Aorta (tissue), 5 donors: ENCODE results near the gene LILRB2. TPM values are rescaled to one million over a fixed set of nuclear protein-coding genes. Genes with fewer than 3 reads are reported as not detected.
"Not testable (repeated sequence)": the region's sequence is repeated elsewhere in the genome, so short reads cannot be mapped to it uniquely, and the experiment has no call there.

Experiments
- ATAC-seq: fragments of 200-7000 bp; cut with Tn5 transposase; one replicate; pipeline ENCODE4 v1.9.1; 2022; ENCODE audit warnings: moderate library complexity; ENCODE audit not compliant: low FRiP score
- DNase-seq, 2 donors: peaks; one replicate each; pipeline ENCODE4 v3.0.0-alpha.2; 2020
- H3K27ac ChIP-seq, 2 donors: one replicate each; pipeline ENCODE4 v1.5.1; 2013; ENCODE audit warnings: low read length in 2 of 2, mild to moderate bottlenecking in 2 of 2, moderate library complexity in 2 of 2, control low read depth in 1 of 2, inconsistent platforms in 1 of 2, low read depth in 1 of 2
- H3K27me3 ChIP-seq, 2 donors: one replicate each; pipeline ENCODE4 v1.6.1; 2013; ENCODE audit warnings: control low read depth in 1 of 2, low read length in 1 of 2, mild to moderate bottlenecking in 1 of 2, moderate library complexity in 1 of 2; ENCODE audit not compliant: insufficient read depth in 2 of 2, control insufficient read depth in 1 of 2
- H3K36me3 ChIP-seq, 2 donors: one replicate each; pipeline ENCODE4 v1.6.1; 2013; ENCODE audit warnings: control low read depth in 1 of 2, low read length in 1 of 2, mild to moderate bottlenecking in 1 of 2; ENCODE audit not compliant: insufficient read depth in 2 of 2, control insufficient read depth in 1 of 2
- H3K4me1 ChIP-seq, 2 donors: one replicate each; pipeline ENCODE4 v1.6.1; 2013; ENCODE audit warnings: low read length in 2 of 2, control low read depth in 1 of 2, mild to moderate bottlenecking in 1 of 2, moderate library complexity in 1 of 2; ENCODE audit not compliant: insufficient read depth in 2 of 2, control insufficient read depth in 1 of 2
- H3K4me3 ChIP-seq, 2 donors: one replicate each; pipeline ENCODE4 v1.5.1; 2013; ENCODE audit warnings: low read length in 2 of 2, control low read depth in 1 of 2, mild to moderate bottlenecking in 1 of 2
- H3K9me3 ChIP-seq: one replicate; pipeline ENCODE4 v1.6.1; 2013; ENCODE audit warnings: mild to moderate bottlenecking, low read length; ENCODE audit not compliant: control insufficient read depth
- WGBS, 2 donors: extraction: QIAGEN DNeasy Blood & Tissue Kit; methylation state at CpG; one replicate each; pipeline ENCODE4 v1.1.7; 2013; 5-methylcytosine and 5-hydroxymethylcytosine counted together
- intact Hi-C, 2 donors: fragments of 100-400 bp; cut with DNase I; formaldehyde crosslinking; loops; one replicate each; pipeline versions ENCODE4 v1.14.2 to v1.15.0; 2022
- microRNA-seq, 2 donors: library from miRNA; unstranded; fragments of <30 nt; microRNA quantifications; one replicate each; pipeline ENCODE4 v1.2.0, GENCODE V29; 2020
- polyA plus RNA-seq, 2 donors: library from polyadenylated mRNA; stranded (reverse); fragments of 200-250 nt; gene quantifications; one replicate each; pipeline ENCODE4 v1.2.3, GENCODE V29; 2013
- total RNA-seq, 2 donors: library from RNA; stranded (reverse); fragmentation: NEBNext Ultra II Directional; extraction: Animal tissue kit (Norgen Biotek cat#: 25700); gene quantifications; one replicate each; pipeline ENCODE4 v1.2.1, GENCODE V29; 2021
- donor health status: healthy with polysubstance abuse.
- donor health status: Bipolar disorder and iron deficiency.
- donor health status: DM: no; HTN: no; CAD: no.
- donor health status: DM: no; HTN: no; CAD: no.
- donor health status: DM: yes; HTN: yes; CAD: no.

Gene LILRB2
- total and polyA plus RNA-seq, 4 donors, result 0.38 to 22.7 (median 6.1) TPM

- ATAC-seq, result no peak
- no peak overlapping the region for H3K27ac ChIP-seq
- no peak for DNase-seq
Measured at GRCh38 chr19:54229146-54229545, 51.8 kb downstream of the LILRB2 start.

GRCh38 chr19:54224619-54225018 lies 56.3 kb downstream of the LILRB2 start:
- H3K4me1 ChIP-seq, H3K4me3 ChIP-seq, intact Hi-C loops, DNase-seq, H3K9me3 ChIP-seq, H3K27ac ChIP-seq, H3K27me3 ChIP-seq, H3K36me3 ChIP-seq, ATAC-seq: not testable (repeated sequence)
- 78 to 81% methylated on average over 10 of the region's 10 CpGs for WGBS, 2 donors

More at GRCh38 chr19:54229146-54229545, 51.8 kb downstream of the LILRB2 start:
- Histone ChIP-seq H3K36me3 (no peaks in the 10 kb centered on the region), H3K4me1 (no peaks in the 10 kb centered on the region), H3K27me3 (no peaks in the 10 kb centered on the region), H3K4me3 (no peak overlapping the region), H3K9me3 (no peaks in the 10 kb centered on the region)
- intact Hi-C loops, result no loop called here
- WGBS, 2 donors, result 89 to 90% methylated on average over 8 of the region's 8 CpGs

- not testable (repeated sequence) for H3K36me3 ChIP-seq, DNase-seq, H3K27ac ChIP-seq, H3K4me1 ChIP-seq, H3K9me3 ChIP-seq, H3K27me3 ChIP-seq, H3K4me3 ChIP-seq
- ATAC-seq, result peak; percentile 54
- intact Hi-C loops, result loop anchor here in 1 of 2 donors (2.0 kb wide), 1 partner anchor 15 kb away; no protein-coding TSS in a partner anchor
- WGBS, 2 donors, result 40 to 45% methylated on average over 5 of the region's 5 CpGs
Measured at GRCh38 chr19:54223937-54224281, 57.0 kb downstream of the LILRB2 start.

Small RNA genes lying within 50 kb of the gene (microRNA-seq; reads per million reads assigned to microRNA genes)
- 0 reads per million in 2 donors for gene MIR4752

Other genes starting within 250 kb of the LILRB2 start
- gene VSTM1, start 217.2 kb downstream of the LILRB2 start, total RNA-seq, result not detected
- not detected for gene VSTM1, start 217.2 kb downstream of the LILRB2 start, polyA plus RNA-seq
- not detected for gene TARM1, start 199.7 kb downstream of the LILRB2 start, total RNA-seq
- not detected for gene TARM1, start 199.7 kb downstream of the LILRB2 start, polyA plus RNA-seq
- 1 to 10 TPM; 4.4 to 6.0 TPM for gene OSCAR, start 180.3 kb downstream of the LILRB2 start, total RNA-seq
- 1 to 10 TPM in 1 of 2 donors, under 1 TPM in 1; 0.31 to 2.8 TPM for gene OSCAR, start 180.3 kb downstream of the LILRB2 start, polyA plus RNA-seq
- 10 to 100 TPM; 64.9 to 65.3 TPM for gene NDUFA3, start 178.3 kb downstream of the LILRB2 start, total RNA-seq
- 100 to 1,000 TPM in 1 of 2 donors, 10 to 100 TPM in 1; 76.5 to 129 TPM for gene NDUFA3, start 178.3 kb downstream of the LILRB2 start, polyA plus RNA-seq
- 10 to 100 TPM; 12.9 to 17.3 TPM for gene TFPT, start 165.5 kb downstream of the LILRB2 start, total RNA-seq
- 10 to 100 TPM in 1 of 2 donors, 1 to 10 TPM in 1; 8.3 to 29.4 TPM for gene TFPT, start 165.5 kb downstream of the LILRB2 start, polyA plus RNA-seq
- gene PRPF31, start 165.4 kb downstream of the LILRB2 start, total RNA-seq, result 10 to 100 TPM; 41.5 to 50.4 TPM
- 10 to 100 TPM; 33.8 to 71.2 TPM for gene PRPF31, start 165.4 kb downstream of the LILRB2 start, polyA plus RNA-seq
- gene CNOT3, start 143.3 kb downstream of the LILRB2 start, total RNA-seq, result 10 to 100 TPM; 33.5 to 35.9 TPM
- gene CNOT3, start 143.3 kb downstream of the LILRB2 start, polyA plus RNA-seq, result 10 to 100 TPM; 10.4 to 54.4 TPM
- gene LENG1, start 121.4 kb downstream of the LILRB2 start, total RNA-seq, result 1 to 10 TPM; 5.7 to 6.0 TPM
- 10 to 100 TPM in 1 of 2 donors, 1 to 10 TPM in 1; 7.5 to 10.1 TPM for gene LENG1, start 121.4 kb downstream of the LILRB2 start, polyA plus RNA-seq
- 1 to 10 TPM; 1.2 to 7.4 TPM for gene TMC4, start 108.0 kb downstream of the LILRB2 start, total RNA-seq
- 10 to 100 TPM in 1 of 2 donors, under 1 TPM in 1; 0.08 to 15.8 TPM for gene TMC4, start 108.0 kb downstream of the LILRB2 start, polyA plus RNA-seq
- 10 to 100 TPM; 31.3 to 40.7 TPM for gene MBOAT7, start 91.5 kb downstream of the LILRB2 start, total RNA-seq
- gene MBOAT7, start 91.5 kb downstream of the LILRB2 start, polyA plus RNA-seq, result 10 to 100 TPM; 11.9 to 22.0 TPM
- gene TSEN34, start 89.8 kb downstream of the LILRB2 start, total RNA-seq, result 10 to 100 TPM; 24.6 to 28.1 TPM
- 10 to 100 TPM; 21.5 to 46.3 TPM for gene TSEN34, start 89.8 kb downstream of the LILRB2 start, polyA plus RNA-seq
- gene RPS9, start 80.3 kb downstream of the LILRB2 start, total RNA-seq, result 1,000 to 10,000 TPM in 1 of 2 donors, 100 to 1,000 TPM in 1; 778 to 1,093 TPM
- 1,000 to 10,000 TPM; 3,636 to 4,281 TPM for gene RPS9, start 80.3 kb downstream of the LILRB2 start, polyA plus RNA-seq
- gene LILRB3, start 58.1 kb downstream of the LILRB2 start, total RNA-seq, result 10 to 100 TPM; 18.8 to 26.7 TPM
- 1 to 10 TPM in 1 of 2 donors, under 1 TPM in 1; 0.61 to 1.9 TPM for gene LILRB3, start 58.1 kb downstream of the LILRB2 start, polyA plus RNA-seq
- 10 to 100 TPM; 13.3 to 14.8 TPM for gene LILRA6, start 38.3 kb downstream of the LILRB2 start, total RNA-seq
- gene LILRA6, start 38.3 kb downstream of the LILRB2 start, polyA plus RNA-seq, result 1 to 10 TPM in 1 of 2 donors, under 1 TPM in 1; 0.43 to 4.8 TPM
- gene LILRB5, start 23.8 kb downstream of the LILRB2 start, total RNA-seq, result 10 to 100 TPM; 15.0 to 48.7 TPM
- 1 to 10 TPM; 2.7 to 8.4 TPM for gene LILRB5, start 23.8 kb downstream of the LILRB2 start, polyA plus RNA-seq
- gene LILRA5, start 32.1 kb upstream of the LILRB2 start, total RNA-seq, result 10 to 100 TPM in 1 of 2 donors, 1 to 10 TPM in 1; 5.5 to 10.8 TPM
- gene LILRA5, start 32.1 kb upstream of the LILRB2 start, polyA plus RNA-seq, result 1 to 10 TPM; 1.7 to 3.5 TPM
- gene LILRA4, start 58.1 kb upstream of the LILRB2 start, total RNA-seq, result not detected
- not detected for gene LILRA4, start 58.1 kb upstream of the LILRB2 start, polyA plus RNA-seq
- 10 to 100 TPM; 27.4 to 78.4 TPM for gene LAIR1, start 83.8 kb upstream of the LILRB2 start, total RNA-seq
- gene LAIR1, start 83.8 kb upstream of the LILRB2 start, polyA plus RNA-seq, result 10 to 100 TPM in 1 of 2 donors, 1 to 10 TPM in 1; 2.1 to 17.2 TPM
- gene TTYH1, start 134.4 kb upstream of the LILRB2 start, total RNA-seq, result 1 to 10 TPM in 1 of 2 donors, under 1 TPM in 1; 0.94 to 2.2 TPM
- gene TTYH1, start 134.4 kb upstream of the LILRB2 start, polyA plus RNA-seq, result under 1 TPM in 1 of 2 donors, not detected in 1; 0.03 TPM
- 100 to 1,000 TPM; 166 to 274 TPM for gene LENG8, start 168.1 kb upstream of the LILRB2 start, total RNA-seq
- gene LENG8, start 168.1 kb upstream of the LILRB2 start, polyA plus RNA-seq, result 100 to 1,000 TPM in 1 of 2 donors, 10 to 100 TPM in 1; 39.4 to 336 TPM
- gene LENG9, start 182.7 kb upstream of the LILRB2 start, total RNA-seq, result 1 to 10 TPM; 5.4 to 7.4 TPM
- gene LENG9, start 182.7 kb upstream of the LILRB2 start, polyA plus RNA-seq, result 1 to 10 TPM; 2.1 to 6.5 TPM
- gene CDC42EP5, start 192.2 kb upstream of the LILRB2 start, total RNA-seq, result 10 to 100 TPM; 45.0 to 52.8 TPM
- 10 to 100 TPM; 40.4 to 55.2 TPM for gene CDC42EP5, start 192.2 kb upstream of the LILRB2 start, polyA plus RNA-seq
- 1 to 10 TPM in 1 of 2 donors, under 1 TPM in 1; 0.52 to 2.4 TPM for gene LAIR2, start 221.7 kb upstream of the LILRB2 start, total RNA-seq
- gene LAIR2, start 221.7 kb upstream of the LILRB2 start, polyA plus RNA-seq, result not detected